ENCODE results near the gene TIPARP. TPM values are rescaled to one million over a fixed set of nuclear protein-coding genes. Genes with fewer than 3 reads are reported as not detected.

TIPARP gene
- total RNA-seq, 4 donors from 2014 or later: 49.8 to 144 (median 72.6) TPM

DNA sequence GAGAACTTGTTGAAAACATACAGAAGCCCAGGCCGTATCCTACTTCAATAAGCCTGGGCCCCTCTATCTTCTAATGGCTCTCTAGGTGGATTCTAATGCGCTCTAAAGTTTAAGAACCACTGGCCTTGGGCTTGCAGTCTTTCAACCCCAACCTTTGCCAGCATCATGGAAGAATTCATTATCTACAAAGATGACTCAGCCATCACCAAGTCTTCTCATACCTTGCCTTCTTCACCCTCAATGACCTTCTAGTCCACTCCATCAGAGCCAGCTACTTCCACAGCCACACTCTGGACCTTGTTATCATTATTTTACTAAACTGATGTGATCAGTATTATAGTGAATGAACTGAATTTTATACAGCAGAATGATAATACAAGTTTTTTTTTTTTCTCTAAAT lies 16.9 kb upstream of the TIPARP start:
- Histone ChIP-seq H3K36me3 (no peaks in the 10 kb centered on the region), H3K27ac (no peak overlapping the region), H3K27me3 (no peaks in the 10 kb centered on the region), H3K4me1 (peaks cover 0 to 7% (median 0%) of the 10 kb centered on the region in 3 donors), H3K9me3 (no peaks in the 10 kb centered on the region), H3K4me3 (no peak overlapping the region)
- 100% methylated on average over 1 to 2 of the region's 2 CpGs for WGBS, 2 donors (ENCODE audit: low coverage in 1 of 2)
- ATAC-seq: no peak
- TF ChIP-seq POLR2A (IDR thresholded peaks at IDR 0.05) (no peak), EP300 (IDR thresholded peaks at IDR 0.05) (no peak), POLR2AphosphoS5 (IDR thresholded peaks at IDR 0.05) (no peak)
- TF ChIP-seq, protein P1, sequence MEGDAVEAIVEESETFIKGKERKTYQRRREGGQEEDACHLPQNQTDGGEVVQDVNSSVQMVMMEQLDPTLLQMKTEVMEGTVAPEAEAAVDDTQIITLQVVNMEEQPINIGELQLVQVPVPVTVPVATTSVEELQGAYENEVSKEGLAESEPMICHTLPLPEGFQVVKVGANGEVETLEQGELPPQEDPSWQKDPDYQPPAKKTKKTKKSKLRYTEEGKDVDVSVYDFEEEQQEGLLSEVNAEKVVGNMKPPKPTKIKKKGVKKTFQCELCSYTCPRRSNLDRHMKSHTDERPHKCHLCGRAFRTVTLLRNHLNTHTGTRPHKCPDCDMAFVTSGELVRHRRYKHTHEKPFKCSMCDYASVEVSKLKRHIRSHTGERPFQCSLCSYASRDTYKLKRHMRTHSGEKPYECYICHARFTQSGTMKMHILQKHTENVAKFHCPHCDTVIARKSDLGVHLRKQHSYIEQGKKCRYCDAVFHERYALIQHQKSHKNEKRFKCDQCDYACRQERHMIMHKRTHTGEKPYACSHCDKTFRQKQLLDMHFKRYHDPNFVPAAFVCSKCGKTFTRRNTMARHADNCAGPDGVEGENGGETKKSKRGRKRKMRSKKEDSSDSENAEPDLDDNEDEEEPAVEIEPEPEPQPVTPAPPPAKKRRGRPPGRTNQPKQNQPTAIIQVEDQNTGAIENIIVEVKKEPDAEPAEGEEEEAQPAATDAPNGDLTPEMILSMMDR (IDR thresholded peaks at IDR 0.05): no peak

DNA sequence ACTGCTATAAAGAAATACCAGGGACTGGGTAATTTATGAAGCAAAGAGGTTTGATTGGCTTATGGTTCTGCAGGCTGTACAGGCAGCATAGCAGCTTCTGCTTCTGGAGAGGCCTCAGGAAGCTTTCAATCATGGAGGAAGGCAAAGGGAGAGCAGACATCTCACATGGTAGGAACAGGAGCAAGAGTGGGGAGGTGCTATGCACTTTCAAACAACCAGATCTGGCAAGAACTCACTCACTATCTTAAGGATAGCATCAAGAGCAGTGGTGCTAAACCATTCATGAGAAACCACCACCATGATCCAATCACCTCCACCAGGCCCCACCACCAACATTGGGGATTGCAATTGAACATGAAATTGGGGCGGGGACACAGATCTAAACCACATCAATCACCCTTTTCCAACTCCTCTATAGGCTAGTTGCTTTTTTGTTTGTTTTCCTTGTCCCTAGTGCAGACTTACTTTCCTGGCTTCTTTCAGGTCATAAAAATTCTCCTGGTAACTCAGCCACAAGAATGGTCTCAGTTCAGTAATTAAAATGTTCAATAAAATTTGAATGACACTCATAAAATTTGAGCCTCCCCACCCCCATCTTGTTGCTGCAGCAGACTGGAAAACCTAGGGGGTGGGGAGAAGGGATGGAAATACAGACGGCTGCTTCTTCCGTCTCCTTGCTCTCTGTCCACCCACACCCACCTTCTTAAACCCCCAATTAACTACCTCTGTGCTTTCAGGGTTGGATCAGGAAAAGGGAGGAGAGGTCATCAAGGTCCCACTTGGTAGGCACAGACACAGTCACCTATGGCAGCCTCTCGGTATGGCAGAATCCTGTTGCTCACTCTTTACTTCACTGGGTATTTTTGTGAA lies 16.3 kb upstream of the TIPARP start:
- 88 to 100% methylated on average over 3 to 4 of the region's 4 CpGs for WGBS, 2 donors (ENCODE audit: low coverage in 1 of 2)
- TF ChIP-seq, protein P1 (IDR thresholded peaks at IDR 0.05): no peak
- TF ChIP-seq POLR2A (IDR thresholded peaks at IDR 0.05): no peak
- no peak for TF ChIP-seq POLR2AphosphoS5 (IDR thresholded peaks at IDR 0.05)
- no peak for TF ChIP-seq EP300 (IDR thresholded peaks at IDR 0.05)
- no peaks in the 10 kb centered on the region for H3K27me3 ChIP-seq
- H3K36me3 ChIP-seq: no peaks in the 10 kb centered on the region
- no peak for ATAC-seq
- peaks cover 0 to 7% (median 0%) of the 10 kb centered on the region in 3 donors for H3K4me1 ChIP-seq
- H3K4me3 ChIP-seq: no peak overlapping the region
- no peak overlapping the region for H3K27ac ChIP-seq
- H3K9me3 ChIP-seq: no peaks in the 10 kb centered on the region

DNA sequence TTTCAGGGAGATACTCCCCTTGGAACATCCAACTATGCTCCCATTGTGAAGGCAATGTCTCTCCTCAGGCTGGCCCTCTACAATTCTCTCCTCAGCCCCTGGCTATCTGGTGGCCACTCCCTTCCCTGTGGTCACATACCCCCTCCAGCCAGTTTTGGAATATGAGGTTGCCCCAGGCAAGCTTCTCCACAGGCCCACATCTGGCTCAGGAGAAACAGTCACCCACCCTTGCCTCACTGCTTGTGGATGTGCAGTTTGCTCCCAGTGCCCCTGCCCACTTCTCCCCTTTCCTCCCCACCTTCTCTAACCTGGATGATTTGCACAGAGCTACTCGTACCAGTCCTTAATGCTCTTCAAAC lies 15.7 kb upstream of the TIPARP start:
- H3K27ac ChIP-seq: no peak overlapping the region
- no peaks in the 10 kb centered on the region for H3K36me3 ChIP-seq
- TF ChIP-seq POLR2AphosphoS5 (IDR thresholded peaks at IDR 0.05) (no peak), EP300 (IDR thresholded peaks at IDR 0.05) (no peak), POLR2A (IDR thresholded peaks at IDR 0.05) (no peak)
- TF ChIP-seq, protein P1 (IDR thresholded peaks at IDR 0.05): no peak
- H3K4me1 ChIP-seq: peaks cover 0 to 7% (median 0%) of the 10 kb centered on the region in 3 donors
- no peak for ATAC-seq
- H3K9me3 ChIP-seq: no peaks in the 10 kb centered on the region
- H3K4me3 ChIP-seq: no peak overlapping the region
- no peaks in the 10 kb centered on the region for H3K27me3 ChIP-seq
- WGBS, 2 donors (ENCODE audit: low coverage in 1 of 2): 100% methylated on average over 1 of the region's 1 CpG; no CpG with 5 or more reads in 1 of the 2 donors

DNA sequence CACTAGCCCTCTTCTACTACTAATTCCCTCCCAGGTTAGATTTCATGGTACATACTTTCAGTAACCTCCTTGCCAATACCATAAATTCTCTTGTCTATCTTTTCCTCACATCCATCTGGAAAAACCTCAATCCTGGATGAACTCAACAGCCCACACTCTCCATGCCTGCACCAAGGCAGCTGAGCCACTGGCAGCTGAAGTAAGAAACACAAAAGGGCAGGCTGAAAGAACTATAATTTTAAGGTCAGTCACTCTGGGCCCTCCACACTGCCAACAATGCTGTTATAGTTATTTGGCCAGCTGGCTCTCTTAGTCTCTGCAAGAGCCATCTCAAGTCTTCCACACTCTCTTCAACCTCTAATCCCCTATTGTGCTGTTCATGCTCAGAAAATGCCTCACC lies 15.1 kb upstream of the TIPARP start:
- H3K36me3 ChIP-seq: no peaks in the 10 kb centered on the region
- TF ChIP-seq, protein P1 (IDR thresholded peaks at IDR 0.05): no peak
- no peak for TF ChIP-seq EP300 (IDR thresholded peaks at IDR 0.05)
- TF ChIP-seq POLR2A (IDR thresholded peaks at IDR 0.05): no peak
- TF ChIP-seq POLR2AphosphoS5 (IDR thresholded peaks at IDR 0.05): no peak
- no peak overlapping the region for H3K4me3 ChIP-seq
- H3K4me1 ChIP-seq: peaks cover 0 to 7% (median 0%) of the 10 kb centered on the region in 3 donors
- no peak for ATAC-seq
- no peak overlapping the region for H3K27ac ChIP-seq
- no peaks in the 10 kb centered on the region for H3K27me3 ChIP-seq
- H3K9me3 ChIP-seq: no peaks in the 10 kb centered on the region

DNA sequence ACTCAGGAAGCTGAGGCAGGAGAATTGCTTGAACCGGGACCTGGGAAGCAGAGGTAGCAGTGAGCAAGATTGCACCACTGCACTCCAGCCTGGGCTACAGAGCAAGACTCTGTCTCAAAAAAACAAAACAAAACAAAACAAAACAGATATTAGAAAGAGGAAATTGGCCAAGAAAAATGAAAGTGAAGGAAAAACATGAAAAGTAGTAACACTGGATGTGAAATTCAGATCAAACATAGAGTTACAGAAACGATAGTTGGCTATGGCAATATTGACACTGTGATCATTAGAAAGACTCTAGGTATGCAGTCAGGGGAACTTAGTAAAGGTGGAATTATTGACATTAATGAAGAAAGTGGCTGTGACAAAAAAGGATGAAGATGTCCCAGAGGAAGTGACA lies 13.2 kb upstream of the TIPARP start:
- no peaks in the 10 kb centered on the region for H3K36me3 ChIP-seq
- H3K27ac ChIP-seq: no peak overlapping the region
- ATAC-seq: no peak
- TF ChIP-seq, protein P1 (IDR thresholded peaks at IDR 0.05): no peak
- TF ChIP-seq EP300 (IDR thresholded peaks at IDR 0.05): no peak
- TF ChIP-seq POLR2AphosphoS5 (IDR thresholded peaks at IDR 0.05): no peak
- TF ChIP-seq POLR2A (IDR thresholded peaks at IDR 0.05): no peak
- 81 to 86% methylated on average over 2 of the region's 2 CpGs for WGBS, 2 donors (ENCODE audit: low coverage in 1 of 2)
- no peaks in the 10 kb centered on the region for H3K9me3 ChIP-seq
- H3K4me1 ChIP-seq: peaks cover 0 to 7% (median 0%) of the 10 kb centered on the region in 3 donors
- no peak overlapping the region for H3K4me3 ChIP-seq
- no peaks in the 10 kb centered on the region for H3K27me3 ChIP-seq

Measured in gastroesophageal sphincter (tissue), 4 donors.